ENCODE measurements around the gene EPX. TPM values are rescaled to one million over a fixed set of nuclear protein-coding genes. Genes with fewer than 3 reads are reported as not detected.

Gene EPX
- polyA plus RNA-seq, 3 donors: not detected

- Histone ChIP-seq H3K27ac (ENCODE audit: low read depth in 1 of 2, low read length in 2 of 2) (no peak overlapping the region), H3K9ac (ENCODE audit: insufficient read depth, low read length, poor library complexity, severe bottlenecking) (no peak overlapping the region), H3K36me3 (replicated peaks in 1 of 2; ENCODE audit: control insufficient read depth in 1 of 2, insufficient read depth in 2 of 2, low read length in 2 of 2) (no peaks in the 10 kb centered on the region), H3K4me3 (replicated peaks in 1 of 3; ENCODE audit: low read depth in 2 of 3, low read length in 3 of 3) (no peak overlapping the region), H3K4me2 (replicated peaks; ENCODE audit: extremely low read depth, low read length, poor library complexity, severe bottlenecking) (no peak overlapping the region), H2AFZ (ENCODE audit: insufficient read depth, low read depth, low read length, poor library complexity, severe bottlenecking) (no peak overlapping the region), H3K4me1 (ENCODE audit: control insufficient read depth in 1 of 2, insufficient read depth in 2 of 2, low read length in 2 of 2) (peaks cover 27 to 35% of the 10 kb centered on the region in 2 donors), H4K20me1 (ENCODE audit: insufficient read depth, low read length) (no peaks in the 10 kb centered on the region), H3K27me3 (ENCODE audit: control insufficient read depth in 2 of 2, insufficient read depth in 2 of 2, low read length in 2 of 2) (no peaks in the 10 kb centered on the region), H3K79me2 (ENCODE audit: insufficient read depth, low read length) (no peaks in the 10 kb centered on the region), H3K9me3 (replicated peaks in 1 of 2; ENCODE audit: control insufficient read depth in 1 of 2, insufficient read depth in 1 of 2, low read length in 2 of 2) (no peaks in the 10 kb centered on the region)
- 100% methylated on average over 2 of the region's 4 CpGs for WGBS (ENCODE audit: insufficient coverage)
- H3K4me1 Mint-ChIP-seq: peaks cover 30% of the 10 kb centered on the region
- peaks cover 0 to 1% (median 0%) of the 10 kb centered on the region in 7 donors for H3K9me3 Mint-ChIP-seq
- intact Hi-C loops (cut with micrococcal nuclease): no loop called here
- TF ChIP-seq CTCF (IDR thresholded peaks at IDR 0.05): no peak
- H3K27me3 Mint-ChIP-seq (ENCODE audit: low read depth in 3 of 3): peaks cover 10 to 24% (median 19%) of the 10 kb centered on the region in 3 donors
- no peak for DNase-seq
- no peak overlapping the region for H3K27ac Mint-ChIP-seq
- no peak overlapping the region for H3K4me3 Mint-ChIP-seq
- no peaks in the 10 kb centered on the region for H3K36me3 Mint-ChIP-seq
Observed at GRCh38 chr17:58229881-58230280, 37.4 kb downstream of the EPX start.

GRCh38 chr17:58231641-58232040 is 39.1 kb downstream of the EPX start:
- Histone ChIP-seq H3K9ac (ENCODE audit: insufficient read depth, low read length, poor library complexity, severe bottlenecking) (no peak overlapping the region), H3K4me2 (replicated peaks; ENCODE audit: extremely low read depth, low read length, poor library complexity, severe bottlenecking) (no peak overlapping the region), H3K79me2 (ENCODE audit: insufficient read depth, low read length) (no peaks in the 10 kb centered on the region), H3K36me3 (replicated peaks in 1 of 2; ENCODE audit: control insufficient read depth in 1 of 2, insufficient read depth in 2 of 2, low read length in 2 of 2) (no peaks in the 10 kb centered on the region), H3K4me3 (replicated peaks in 1 of 3; ENCODE audit: low read depth in 2 of 3, low read length in 3 of 3) (no peak overlapping the region), H3K27ac (ENCODE audit: low read depth in 1 of 2, low read length in 2 of 2) (peak overlapping the region in 1 of 2 donors; percentile 90), H3K9me3 (replicated peaks in 1 of 2; ENCODE audit: control insufficient read depth in 1 of 2, insufficient read depth in 1 of 2, low read length in 2 of 2) (no peaks in the 10 kb centered on the region), H3K27me3 (ENCODE audit: control insufficient read depth in 2 of 2, insufficient read depth in 2 of 2, low read length in 2 of 2) (peaks cover 6 to 11% of the 10 kb centered on the region in 2 donors), H3K4me1 (ENCODE audit: control insufficient read depth in 1 of 2, insufficient read depth in 2 of 2, low read length in 2 of 2) (peaks cover 27 to 35% of the 10 kb centered on the region in 2 donors), H4K20me1 (ENCODE audit: insufficient read depth, low read length) (no peaks in the 10 kb centered on the region), H2AFZ (ENCODE audit: insufficient read depth, low read depth, low read length, poor library complexity, severe bottlenecking) (no peak overlapping the region)
- no peak for TF ChIP-seq CTCF (IDR thresholded peaks at IDR 0.05)
- peak in 1 of 3 donors; percentile 57 for DNase-seq
- no CpG with 5 or more reads among the region's 2 CpGs for whole genome bisulfite sequencing (ENCODE audit: insufficient coverage)
- intact Hi-C loops (cut with micrococcal nuclease): loop anchor here in 1 of 2 donors (2.0 kb wide), 1 partner anchor 13 kb away; the partner anchor contains the start of gene MKS1
- H3K27ac Mint-ChIP-seq: peak overlapping the region in 5 of 7 donors; percentile 91 to 97 (median 93)
- H3K4me3 Mint-ChIP-seq: peak overlapping the region in 1 of 2 donors; percentile 90
- H3K27me3 Mint-ChIP-seq (ENCODE audit: low read depth in 3 of 3): peaks cover 24 to 36% (median 25%) of the 10 kb centered on the region in 3 donors
- H3K36me3 Mint-ChIP-seq: no peaks in the 10 kb centered on the region
- peaks cover 32% of the 10 kb centered on the region for H3K4me1 Mint-ChIP-seq
- H3K9me3 Mint-ChIP-seq: peaks cover 0 to 1% (median 0%) of the 10 kb centered on the region in 7 donors

All from CD14-positive monocyte (primary cell).